A549 treated with CORT108297 at 1 μM for 4 hours (cell line): Measurements from ENCODE around the gene CHRNB2. TPM values are rescaled to one million over a fixed set of nuclear protein-coding genes. Genes with fewer than 3 reads are reported as not detected.

Experiments
- total RNA-seq: library from RNA; stranded (reverse); fragments of 200-300 nt; extraction: Qiagen RNA extraction; gene quantifications from 5 replicates; pipeline ENCODE4 v1.2.3, GENCODE V29; 2022

CHRNB2 gene
- 0.30 to 0.57 TPM (median 0.49 TPM) in 5 replicates for total RNA-seq

DNA sequence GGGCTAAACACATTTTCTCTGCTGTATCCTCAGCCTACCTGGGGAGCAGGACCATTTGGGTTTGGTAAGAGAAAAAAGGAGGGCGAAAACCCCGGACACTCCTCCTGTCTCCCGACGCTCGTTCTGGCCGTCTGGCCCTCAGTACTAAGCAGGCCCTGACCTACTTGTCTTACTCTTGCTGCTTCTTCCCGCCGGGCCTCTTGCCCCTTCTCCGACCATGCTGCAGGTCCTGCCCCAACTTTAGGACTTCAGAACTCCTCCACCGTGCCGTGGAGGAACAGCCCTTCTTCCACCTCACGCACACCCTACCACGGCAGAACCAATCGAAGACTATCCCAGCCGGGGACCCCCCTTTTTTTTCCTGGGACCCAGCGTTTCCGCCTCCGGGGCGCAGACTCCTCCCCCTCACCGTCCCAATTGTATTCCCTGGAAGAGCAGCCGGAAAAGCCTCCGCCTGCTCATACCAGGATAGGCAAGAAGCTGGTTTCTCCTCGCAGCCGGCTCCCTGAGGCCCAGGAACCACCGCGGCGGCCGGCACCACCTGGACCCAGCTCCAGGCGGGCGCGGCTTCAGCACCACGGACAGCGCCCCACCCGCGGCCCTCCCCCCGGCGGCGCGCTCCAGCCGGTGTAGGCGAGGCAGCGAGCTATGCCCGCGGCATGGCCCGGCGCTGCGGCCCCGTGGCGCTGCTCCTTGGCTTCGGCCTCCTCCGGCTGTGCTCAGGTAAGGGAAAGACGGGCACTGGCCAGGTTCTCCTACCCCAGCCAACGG lies at the start of gene CHRNB2:
TSS of gene CHRNB2 (plus strand) at position 393 of the 771 bp plus-strand sequence. CDS start at position 660, 267 bp downstream.

DNA sequence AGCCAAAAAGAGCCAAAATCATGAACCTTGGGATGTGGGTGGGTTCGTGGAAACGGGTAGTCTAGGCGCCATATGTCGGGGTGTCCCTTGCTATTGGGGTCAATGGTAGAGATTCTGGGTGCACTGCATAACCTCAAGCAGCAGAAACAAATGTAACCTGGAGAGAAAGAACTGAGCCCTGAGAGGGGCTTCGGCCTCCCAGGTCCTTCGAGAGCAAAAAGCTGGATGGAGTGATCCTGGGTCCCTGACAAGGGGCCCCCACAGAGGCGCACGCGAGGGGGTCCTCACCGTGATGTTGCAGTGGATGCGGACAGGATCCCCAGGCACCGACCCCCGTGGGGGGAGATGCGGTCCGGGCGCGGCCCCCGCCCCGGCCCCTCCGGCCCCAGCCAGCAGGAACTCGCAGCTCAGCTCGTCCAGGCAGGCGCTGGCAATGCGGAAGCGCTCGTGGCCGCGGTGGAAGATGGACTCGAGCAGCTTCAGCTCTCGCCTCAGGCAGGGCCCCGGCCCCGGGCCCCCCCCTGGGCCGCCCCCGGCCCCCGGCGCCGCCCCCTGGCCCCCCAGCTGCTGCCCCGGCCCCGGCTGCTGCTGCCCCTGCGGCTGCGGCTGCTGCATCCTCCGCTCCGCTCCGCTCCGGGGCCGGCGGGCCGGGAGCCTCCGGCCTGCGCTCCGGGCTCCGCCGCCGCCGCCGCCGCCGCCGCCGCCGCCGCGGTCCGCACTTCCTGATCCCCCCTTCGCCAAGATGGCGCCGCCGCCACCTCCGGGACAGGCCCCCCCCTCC lies 9.4 kb upstream of the CHRNB2 start, which contains the start of gene UBE2Q1:
TSS of gene UBE2Q1 (minus strand) at position 724 of the 781 bp plus-strand sequence. CDS start at position 615, 109 bp downstream.

GRCh38 chr1:154607609-154608396 lies 40.2 kb downstream of the CHRNB2 start, which contains the start of gene ADAR:
Gene ADAR (minus strand): TSS chr1:154608186. CDS start chr1:154608006, 180 bp downstream.

Other genes with a start within 250 kb of the CHRNB2 start
- gene AQP10, start 246.7 kb upstream of the CHRNB2 start, total RNA-seq: not detected in 5 replicates
- gene ATP8B2, start 242.3 kb upstream of the CHRNB2 start, total RNA-seq: 27.7 to 38.3 TPM (median 35.1 TPM) in 5 replicates
- 16.8 to 23.9 TPM (median 18.5 TPM) in 5 replicates for gene IL6R, start 162.4 kb upstream of the CHRNB2 start, total RNA-seq
- gene TDRD10, start 65.6 kb upstream of the CHRNB2 start, total RNA-seq: not detected in 5 replicates
- gene SHE, start 65.4 kb upstream of the CHRNB2 start, total RNA-seq: 0.05 to 0.19 TPM (median 0.06 TPM) in 5 replicates
- 51.5 to 71.9 TPM (median 67.1 TPM) in 5 replicates for gene UBE2Q1, start 9.1 kb upstream of the CHRNB2 start, total RNA-seq
- gene ADAR, start 40.4 kb downstream of the CHRNB2 start, total RNA-seq: 68.2 to 82.4 TPM (median 76.3 TPM) in 5 replicates